Activated gamma-delta T cell treated with Interleukin-2 at 50 U/mL for 16 hours (primary cell): ENCODE measurements around the gene TGDS.
A peak's percentile ranks its signal among the peaks of the same experiment; 100 is the strongest.
"Not testable (repeated sequence)": the region's sequence is repeated elsewhere in the genome, so short reads cannot be mapped to it uniquely, and the experiment has no call there.

Source experiments
- DNase-seq: peaks from one replicate; pipeline ENCODE4 v3.0.0-alpha.2; 2020

The TGDS gene, protein sequence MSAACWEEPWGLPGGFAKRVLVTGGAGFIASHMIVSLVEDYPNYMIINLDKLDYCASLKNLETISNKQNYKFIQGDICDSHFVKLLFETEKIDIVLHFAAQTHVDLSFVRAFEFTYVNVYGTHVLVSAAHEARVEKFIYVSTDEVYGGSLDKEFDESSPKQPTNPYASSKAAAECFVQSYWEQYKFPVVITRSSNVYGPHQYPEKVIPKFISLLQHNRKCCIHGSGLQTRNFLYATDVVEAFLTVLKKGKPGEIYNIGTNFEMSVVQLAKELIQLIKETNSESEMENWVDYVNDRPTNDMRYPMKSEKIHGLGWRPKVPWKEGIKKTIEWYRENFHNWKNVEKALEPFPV

DNA sequence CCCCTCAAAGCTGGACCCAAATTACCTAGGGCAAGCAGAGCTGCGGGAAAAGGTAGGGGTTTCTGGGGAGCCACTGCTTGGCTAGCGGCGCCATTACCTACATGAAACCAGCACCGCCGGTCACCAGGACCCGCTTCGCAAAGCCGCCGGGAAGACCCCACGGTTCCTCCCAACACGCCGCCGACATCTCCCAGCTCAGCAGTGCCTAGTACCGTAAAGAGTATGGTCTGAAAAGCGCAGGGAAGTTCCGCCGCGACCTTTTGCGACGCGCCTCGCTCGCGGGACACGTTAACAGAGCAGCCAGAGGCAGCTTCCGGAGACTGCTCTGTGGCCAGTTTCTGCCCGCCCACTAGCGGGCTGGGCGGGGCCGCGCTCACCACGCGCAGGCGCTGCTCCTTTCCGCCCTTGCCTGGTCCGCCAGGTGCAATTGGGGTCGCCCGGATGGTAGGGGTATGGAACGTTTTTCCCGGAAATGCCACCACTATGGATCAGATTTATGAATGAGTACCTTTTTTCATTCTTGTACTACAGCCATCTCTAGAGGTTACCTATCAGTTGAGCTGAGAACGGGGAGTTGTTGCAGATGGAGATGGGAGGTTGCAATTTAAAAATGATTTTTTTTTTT lies at the start of gene TGDS:
TSS of gene TGDS (minus strand) at position 203 of the 625 bp plus-strand sequence. CDS start at position 187, 16 bp downstream.
- DNase-seq, result peak; percentile 84

DNA sequence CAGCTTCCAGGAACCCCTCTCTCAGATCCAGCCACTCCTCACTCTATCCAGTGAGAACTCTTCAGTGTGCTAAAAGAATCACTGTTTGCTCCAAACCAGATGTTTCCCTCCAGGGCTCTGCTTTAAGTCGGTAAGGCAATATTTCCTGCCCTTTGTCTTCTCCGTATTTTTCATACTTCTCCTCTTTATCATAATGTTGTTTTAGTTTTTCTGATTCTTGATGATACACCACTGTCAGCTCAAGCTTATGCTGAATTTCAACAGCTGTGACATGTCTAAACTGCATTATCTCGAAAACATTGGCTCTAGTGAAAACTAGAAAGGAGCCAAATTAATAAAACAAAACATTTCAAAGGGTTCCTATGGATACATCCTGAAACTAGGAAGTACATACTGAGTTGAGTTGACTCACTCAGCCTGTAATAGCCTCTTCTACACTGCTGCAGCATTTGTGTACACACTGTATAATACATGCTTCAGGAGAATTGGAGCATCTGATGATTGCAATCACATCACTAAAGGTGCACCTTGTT lies 45.5 kb upstream of the TGDS start:
- no peak for DNase-seq

DNA sequence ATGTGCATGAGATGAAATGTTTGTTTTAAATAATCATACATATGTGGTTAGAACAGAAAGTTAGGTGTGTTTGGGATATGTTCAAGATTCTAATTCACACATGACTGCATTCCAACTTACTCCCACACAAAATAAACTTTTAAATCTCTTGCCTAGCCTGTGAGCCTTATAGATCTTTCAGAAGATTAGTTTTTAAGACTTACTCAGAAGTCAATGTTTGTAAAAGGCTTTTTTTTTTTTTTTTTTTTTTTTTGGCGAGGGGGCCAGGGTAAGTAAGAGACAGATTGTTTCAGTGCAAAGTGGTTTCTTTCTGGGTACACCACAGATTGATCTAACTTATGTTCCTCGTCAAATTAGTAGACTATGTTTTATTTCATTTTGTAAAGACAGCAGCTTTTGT lies 44.8 kb upstream of the TGDS start:
- no peak for DNase-seq

DNA sequence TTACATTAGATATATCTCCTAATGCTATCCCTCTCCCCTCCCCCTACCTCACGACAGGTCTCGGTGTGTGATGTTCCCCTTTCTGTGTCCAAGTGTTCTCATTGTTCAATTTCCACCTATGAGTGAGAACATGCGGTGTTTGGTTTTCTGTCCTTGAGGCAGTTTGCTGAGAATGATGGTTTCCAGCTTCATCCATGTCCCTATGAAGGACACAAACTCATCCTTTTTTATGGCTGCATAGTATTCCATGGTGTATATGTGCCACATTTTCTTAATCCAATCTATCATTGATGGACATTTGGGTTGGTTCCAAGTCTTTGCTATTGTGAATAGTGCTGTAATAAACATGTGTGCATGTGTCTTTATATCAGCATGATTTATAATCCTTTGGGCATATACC lies 41.7 kb upstream of the TGDS start:
- DNase-seq, result not testable (repeated sequence)

DNA sequence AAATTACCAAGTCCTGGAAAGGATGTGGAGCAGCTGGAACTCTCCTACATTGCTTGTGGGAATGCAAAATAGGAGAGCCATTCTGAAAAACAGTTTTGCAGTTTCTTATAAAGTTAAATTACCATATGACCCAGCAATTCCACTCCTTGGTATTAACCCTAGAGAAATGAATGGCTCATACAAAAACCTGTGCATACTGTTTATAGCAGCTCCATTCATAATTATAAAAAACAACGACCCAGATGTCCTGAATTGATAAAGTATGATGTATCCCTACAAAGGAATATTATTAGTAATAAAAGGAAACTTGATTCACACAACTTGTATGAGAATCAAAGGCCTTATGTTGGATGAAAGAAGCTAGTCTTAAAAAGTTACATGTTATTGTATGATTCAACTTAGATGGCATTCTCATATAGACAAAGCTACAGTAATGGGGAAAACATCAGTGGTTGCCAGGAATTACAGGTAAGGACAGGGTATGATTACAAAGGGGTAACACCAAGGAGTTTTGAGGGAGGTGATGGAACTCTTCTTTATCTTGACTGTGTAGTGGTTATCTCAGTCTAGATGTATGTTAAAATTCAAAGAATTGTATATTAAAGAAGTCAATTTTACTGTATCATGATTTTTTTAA lies 41.1 kb upstream of the TGDS start:
- no peak for DNase-seq

DNA sequence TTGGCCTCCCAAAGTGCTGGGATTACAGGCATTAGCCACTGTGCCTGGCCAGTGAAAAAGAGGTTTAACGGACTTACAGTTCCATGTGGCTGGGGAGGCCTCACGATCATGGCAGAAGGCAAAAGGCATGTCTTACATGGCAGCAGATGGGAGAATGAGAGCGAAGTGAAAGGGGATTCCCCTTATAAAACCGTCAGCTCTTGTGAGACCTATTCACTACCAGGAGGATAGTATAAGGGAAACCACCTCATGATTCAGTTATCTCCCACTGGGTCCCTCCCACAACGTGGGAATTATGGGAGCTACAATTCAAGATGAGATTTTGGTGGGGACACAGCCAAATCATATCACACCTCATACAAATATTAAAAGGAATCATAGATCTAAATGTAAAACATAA lies 40.1 kb upstream of the TGDS start:
- not testable (repeated sequence) for DNase-seq

DNA sequence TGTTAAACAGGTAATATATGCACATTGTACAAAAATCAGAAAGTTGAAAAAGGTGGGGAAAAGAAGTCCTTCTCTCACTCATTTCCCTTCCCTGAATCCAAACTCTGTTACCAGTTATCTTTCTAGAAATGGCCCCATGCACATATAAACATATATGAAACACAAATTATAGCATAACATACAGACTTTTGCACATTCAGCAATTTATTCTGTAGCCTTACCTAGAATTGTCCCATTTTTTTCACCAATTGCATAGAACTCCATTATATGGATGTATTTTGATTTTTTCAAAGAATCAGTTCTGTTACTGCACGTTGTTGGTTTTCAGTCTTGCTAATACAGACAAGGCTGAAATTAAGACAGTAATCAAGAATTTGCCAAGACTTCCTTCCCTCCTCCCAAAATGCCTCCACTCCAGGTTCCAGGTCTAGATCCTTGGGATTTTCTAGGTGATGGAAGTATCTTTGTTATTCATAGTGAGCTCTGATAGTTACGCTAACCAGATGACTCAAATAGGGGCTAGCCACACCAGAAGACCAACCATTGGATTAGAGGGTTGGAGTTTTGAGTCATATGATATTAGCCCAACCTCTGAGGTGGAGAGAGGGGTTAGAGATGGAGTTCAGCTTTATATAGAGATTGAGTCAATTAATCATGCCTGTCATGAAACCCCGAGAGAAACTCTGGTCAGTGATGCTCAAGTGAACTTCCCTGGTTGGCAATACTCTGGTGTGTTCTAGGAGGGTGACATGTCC lies 36.5 kb upstream of the TGDS start:
- no peak for DNase-seq

DNA sequence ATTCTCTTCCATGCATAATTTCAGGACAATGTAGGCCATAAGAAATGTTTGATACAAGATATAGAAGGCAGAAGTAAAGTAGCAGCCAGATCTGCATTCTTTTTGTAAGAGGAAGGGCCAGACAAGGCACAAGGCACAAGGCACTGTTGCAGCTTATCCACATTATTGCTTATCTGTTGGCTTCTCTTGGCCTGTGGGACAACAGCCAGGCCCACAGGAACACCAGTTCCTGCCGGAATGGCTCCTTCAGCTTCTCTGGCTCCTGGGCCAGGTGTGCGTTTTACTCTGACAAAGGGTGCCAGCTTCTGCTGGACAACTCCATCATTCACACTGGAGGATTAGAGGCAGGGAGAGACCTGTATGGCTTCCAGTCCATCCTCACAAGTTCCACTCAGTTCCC lies 34.9 kb upstream of the TGDS start:
- no peak for DNase-seq

DNA sequence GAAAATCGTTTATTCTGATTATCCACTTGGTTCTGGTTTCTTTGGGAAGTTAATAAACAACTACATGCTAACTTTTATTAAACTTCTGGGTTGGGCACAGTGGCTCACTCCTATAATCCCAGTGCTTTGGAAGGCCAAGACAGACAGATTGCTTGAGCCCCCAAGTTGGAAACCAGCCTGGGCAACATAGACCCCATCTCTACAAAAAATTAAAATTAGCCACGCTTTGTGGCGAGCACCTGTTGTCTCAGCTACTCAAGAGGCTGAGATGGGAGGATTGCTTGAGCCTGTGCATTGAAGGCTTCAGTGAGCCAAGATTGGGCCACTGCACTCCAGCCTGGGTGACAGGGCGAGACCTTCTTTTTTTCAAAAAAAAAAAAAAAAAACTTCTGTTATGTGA lies 27.4 kb upstream of the TGDS start:
- no peak for DNase-seq

DNA sequence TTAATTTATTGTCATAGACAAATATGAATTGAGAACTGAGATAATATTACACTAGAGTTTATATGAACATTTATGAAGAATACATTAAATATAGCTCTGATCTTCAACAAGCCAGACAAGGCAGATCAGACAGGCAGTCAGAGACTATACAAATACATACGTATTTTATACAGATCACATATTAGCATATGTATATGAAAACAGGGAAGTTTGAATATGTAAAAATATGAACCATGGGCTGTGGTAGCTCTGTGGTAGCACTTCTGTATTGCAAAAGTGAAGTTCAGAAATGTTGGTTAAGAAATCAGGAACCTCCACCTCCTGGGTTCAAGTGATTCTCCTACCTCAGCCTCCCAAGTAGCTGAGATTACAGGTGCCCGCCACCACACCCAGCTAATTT lies 26.4 kb upstream of the TGDS start:
- DNase-seq, result no peak

DNA sequence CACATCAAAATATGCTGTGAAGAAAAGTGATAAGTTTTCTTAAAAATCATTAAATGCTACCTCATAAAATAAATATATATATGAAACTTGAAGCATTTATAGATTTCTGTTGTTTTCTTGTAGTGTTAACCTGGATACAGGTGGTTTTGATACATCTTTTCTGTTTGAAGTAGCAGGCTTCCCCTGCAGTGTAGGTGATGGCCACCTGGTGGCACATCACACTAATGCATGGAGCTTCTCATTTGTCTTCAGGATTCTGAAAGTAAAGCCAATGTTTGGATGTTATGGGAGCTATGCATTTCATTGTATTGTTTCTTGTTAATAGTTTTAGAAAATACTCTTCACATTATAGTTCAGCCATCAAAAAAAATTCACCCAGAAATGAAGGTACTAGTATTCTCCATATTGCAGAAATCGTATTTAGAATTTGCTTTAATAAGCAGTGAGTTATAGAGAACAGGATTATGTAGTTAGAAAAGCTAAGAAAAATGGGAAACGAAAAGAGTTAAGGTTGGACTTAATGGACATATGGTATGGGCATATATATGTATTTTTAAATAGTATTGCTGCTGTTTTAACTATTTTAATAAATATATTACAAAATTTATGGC lies 24.4 kb upstream of the TGDS start:
- DNase-seq, result no peak

DNA sequence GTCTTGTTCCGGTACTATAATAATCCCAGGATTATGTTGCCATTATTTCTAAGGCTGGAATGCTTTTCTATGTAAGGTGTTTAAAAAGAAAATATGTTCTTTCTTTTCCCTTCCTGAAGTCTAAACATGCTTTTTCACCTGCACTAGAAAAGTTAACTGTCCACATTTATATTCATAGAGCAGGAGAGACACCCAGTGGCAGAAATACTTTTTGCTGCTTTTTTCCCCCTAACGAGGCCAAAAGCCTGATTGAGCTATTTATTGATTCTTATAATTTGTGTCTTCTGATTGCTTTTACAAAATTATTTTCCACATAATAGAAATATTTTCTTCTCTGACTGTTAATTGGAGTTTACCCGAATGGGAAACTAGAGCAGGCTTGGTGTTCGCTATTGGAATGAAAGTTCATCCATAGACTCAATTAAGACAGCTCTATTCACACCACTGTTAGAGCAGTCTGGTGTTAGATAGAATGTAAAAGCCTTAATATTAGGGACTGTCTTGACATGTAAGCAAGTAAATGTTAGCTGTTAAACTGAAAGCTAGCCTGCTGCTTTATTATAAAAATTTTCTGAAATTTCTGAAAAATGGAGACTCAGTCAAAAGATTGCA lies 21.5 kb upstream of the TGDS start:
- DNase-seq, result peak; percentile 27

DNA sequence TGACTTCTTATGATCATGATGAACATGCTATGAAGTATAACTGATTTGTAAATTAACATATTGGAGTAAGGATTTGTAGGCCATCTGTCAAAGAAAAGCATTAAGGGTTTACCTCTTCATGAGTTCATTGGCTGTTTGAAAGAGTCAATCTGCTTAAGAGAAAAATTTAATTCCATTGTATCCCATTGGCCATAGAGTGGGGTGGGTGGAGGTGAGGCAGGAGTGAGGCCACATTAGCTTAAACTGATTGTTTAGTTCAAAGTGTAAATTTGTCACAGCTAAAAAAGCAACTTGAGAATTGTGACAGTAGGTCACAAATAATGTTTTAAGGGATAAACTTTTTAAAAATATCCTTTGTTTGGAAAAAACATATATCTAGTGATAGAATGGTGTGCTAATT lies 17.1 kb upstream of the TGDS start:
- DNase-seq, result no peak

DNA sequence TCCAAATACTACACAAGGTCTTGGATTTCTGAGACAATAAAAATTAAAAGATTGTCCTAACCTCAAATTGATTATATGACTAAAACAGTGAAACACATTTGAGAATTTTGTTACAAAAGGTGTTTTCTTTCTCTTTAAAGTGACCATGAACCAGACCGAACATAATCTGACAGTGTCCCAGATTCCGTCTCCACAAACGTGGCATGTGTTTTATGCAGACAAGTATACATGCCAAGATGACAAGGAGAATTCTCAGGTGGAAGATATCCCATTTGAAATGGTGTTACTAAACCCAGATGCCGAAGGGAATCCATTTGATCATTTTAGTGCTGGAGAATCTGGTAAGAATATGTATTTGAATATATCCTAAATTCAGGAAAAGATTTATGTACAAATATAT lies 16.1 kb upstream of the TGDS start:
- no peak for DNase-seq

DNA sequence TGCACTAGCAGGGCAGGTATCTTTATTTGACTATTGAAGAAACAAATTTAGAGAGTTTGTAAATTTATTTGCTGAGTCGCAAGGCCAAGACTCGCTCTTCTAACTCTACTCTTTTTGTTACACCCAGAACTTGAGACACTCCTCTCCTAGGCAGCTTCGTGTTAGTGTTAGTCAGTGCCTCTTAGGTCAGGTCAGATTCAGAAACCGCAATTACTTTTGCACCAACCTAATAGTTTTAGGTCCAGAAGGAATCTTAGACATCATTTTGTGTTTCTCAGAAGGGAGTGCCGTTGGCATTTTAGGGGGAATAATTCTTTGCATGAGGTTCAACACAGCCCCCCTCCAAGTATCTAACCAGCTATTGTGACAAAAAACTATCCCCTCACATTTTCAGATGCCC lies 14.5 kb upstream of the TGDS start:
- no peak for DNase-seq

DNA sequence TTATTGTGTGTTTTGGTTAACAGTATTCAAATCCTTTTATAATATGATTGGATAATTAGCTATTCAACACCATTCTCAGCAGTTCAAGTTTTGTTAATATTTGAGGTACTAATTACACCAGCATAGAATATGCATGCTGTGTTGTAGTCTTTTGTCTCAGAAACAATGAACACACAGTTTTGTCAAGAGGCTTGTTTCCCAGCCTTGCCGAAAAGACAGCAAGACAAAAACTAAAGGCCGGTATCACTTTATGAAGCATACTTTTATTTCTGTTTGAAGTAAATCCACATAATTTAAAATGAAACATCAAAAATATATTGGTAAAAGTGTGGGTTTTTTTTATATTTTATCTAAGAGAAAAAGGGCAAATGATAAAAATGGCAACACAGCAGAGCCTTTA lies 13.2 kb upstream of the TGDS start:
- no peak for DNase-seq

DNA sequence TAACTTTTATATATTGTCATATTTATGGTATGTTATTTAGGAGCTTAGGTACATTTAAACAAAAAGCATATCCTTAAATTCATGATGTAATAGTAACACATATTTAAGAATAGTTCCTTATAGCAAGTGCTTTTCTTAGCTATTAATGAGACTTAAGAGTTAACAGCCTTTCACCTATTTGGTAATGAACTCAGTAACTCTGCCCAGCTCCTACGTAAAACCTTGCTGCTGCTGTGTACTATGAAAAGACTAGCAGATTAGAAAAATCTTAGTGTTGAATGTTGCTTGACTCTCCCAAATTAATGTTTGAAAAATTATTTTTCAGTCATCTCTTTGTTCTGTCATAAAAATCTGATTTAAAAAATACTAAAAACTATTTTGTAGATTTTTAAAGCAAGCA lies 12.6 kb upstream of the TGDS start:
- no peak for DNase-seq

DNA sequence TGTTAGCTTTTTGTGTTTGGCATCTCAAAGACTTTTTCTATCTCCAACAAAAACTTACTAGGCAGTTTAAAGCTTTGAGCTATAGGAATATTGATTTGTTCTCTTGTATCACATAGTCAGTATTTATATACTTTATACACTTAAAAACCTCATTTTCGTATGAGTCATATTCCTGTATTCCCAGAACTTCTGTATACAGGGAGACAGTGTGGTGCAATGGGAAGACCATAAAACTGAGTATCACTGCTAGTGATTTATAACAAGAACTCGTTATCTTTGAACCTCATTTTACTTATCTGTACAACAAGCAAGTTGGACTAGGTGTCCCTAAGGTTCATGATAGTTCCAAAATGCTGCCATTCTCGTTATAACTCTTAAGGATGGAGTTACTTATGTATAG lies 12.0 kb upstream of the TGDS start:
- DNase-seq, result no peak

DNA sequence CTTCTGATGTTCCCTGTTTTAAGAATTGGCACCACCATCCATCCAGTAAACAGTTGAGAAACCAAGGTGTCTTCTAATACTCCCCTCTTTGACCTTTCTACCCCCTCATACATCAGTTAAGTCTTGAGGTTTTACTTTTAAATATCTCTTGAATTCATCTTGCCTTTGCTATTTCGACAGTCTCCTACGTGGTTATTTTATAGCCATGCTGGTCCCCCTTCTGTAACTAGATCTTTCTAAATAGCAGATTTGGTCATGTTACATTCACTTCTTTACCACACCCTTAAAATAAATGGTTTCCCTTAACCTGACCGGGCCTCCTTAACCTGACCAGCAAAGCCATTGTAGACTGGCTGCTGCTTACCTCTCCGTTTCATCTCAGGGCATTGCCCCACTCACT lies 11.1 kb upstream of the TGDS start:
- no peak for DNase-seq

DNA sequence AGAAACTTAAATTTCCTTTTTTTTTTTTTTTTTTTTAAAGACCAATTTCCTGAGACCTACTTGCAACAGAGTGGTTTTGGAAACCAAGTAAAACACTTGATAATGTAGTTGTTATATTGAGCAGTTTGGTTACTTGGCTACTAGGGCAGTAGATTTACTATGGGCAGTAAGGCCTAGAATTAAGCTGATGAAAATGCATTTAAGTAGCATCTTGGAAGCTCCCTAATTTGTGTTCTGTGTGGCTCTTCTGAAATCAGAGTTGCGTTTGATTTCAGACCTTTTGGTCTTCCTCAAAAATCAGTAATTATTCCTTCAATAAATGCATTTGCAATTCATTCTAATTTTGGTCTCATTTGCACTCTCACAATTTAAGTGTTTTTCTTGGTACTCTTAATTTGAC lies 6.5 kb upstream of the TGDS start:
- no peak for DNase-seq

DNA sequence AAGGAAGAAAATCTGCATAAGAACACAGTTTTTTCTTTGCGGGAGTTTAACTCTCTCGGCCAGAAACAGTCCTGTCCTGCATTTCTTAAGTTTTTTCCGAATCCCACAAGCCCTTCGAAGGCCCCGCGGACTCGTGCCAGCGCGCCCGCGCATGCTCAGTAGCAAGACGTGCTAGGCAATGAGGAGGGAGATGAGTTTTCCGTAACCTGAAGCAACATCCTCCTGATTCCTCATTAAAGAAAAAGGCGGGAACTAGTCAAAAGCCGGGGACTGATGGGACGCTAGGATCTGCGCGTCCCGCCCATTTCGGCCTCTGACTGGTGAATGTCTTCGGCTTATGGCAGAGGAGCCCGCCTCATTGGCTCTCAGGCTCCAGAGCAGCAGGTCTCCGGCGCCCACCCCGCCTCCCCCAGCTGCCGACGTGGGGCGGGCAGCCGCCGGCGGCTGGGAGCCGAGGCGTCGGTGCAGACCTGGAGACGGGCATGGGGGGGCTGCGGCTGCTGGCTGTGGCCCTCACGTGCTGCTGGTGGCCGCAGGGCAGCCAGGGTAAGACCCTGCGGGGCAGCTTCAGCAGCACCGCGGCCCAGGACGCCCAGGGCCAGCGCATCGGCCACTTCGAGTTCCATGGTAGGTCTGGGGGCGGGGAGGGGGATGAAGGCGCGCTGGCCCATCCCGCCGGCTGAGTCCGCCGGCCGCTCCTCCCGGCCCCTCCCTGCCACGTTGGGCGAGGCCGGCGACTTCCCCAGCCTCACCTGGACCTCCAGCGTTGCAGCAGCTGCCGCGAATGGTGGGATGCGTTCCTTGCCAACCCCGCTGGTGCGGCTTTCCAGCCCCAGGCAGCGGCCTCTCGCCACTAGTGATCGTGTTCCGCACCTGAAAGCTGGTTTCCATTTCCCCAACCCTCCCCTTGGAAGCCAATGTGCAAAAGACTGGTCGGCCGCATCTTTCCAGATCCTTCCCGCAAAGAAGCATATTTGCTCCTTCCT lies 5.8 kb upstream of the TGDS start, which contains the start of gene GPR180:
TSS of gene GPR180 (plus strand) at position 412 of the 986 bp plus-strand sequence. CDS start at position 483, 71 bp downstream.
- DNase-seq, result peak; percentile 86
